GM21723 (cell line): ENCODE results near the gene CENPVL2.
"Not testable (repeated sequence)": the region's sequence is repeated elsewhere in the genome, so short reads cannot be mapped to it uniquely, and the experiment has no call there.

ENCODE experiments used
- ATAC-seq: cut with Tn5 transposase; IDR thresholded peaks from one replicate; pipeline ENCODE4 v1.9.1; 2021; ENCODE audit warnings: mild to moderate bottlenecking, moderate library complexity; ENCODE audit not compliant: unreplicated experiment

The CENPVL2 gene

DNA sequence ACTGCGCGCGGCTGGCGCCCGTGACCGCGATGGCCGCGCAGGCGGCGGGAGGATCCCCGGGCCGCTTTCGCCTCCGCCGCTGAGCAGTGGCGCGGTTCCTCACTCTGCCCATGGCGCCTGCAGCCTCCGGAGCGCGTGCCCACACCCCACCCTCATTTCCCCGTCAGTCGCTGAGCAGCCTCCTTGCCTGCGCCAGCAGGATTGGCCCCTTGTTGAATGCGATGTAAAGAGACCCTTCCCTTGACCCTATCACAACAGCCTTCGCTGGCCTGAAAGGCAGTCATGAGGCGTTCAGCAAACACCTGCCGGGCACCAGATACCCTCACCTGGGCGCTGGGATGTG is at the start of gene CENPVL2:
Gene CENPVL2, minus strand, starts transcription at position 112 of the 343 bp plus-strand sequence. Its CDS starts 0 bp downstream, at position 112.
- ATAC-seq = not testable (repeated sequence)

GRCh38 chrX:51728202-51728601 is 45.6 kb upstream of the CENPVL2 start:
- no peak for ATAC-seq

GRCh38 chrX:51712943-51713647 is 30.5 kb upstream of the CENPVL2 start:
- not testable (repeated sequence) for ATAC-seq

DNA sequence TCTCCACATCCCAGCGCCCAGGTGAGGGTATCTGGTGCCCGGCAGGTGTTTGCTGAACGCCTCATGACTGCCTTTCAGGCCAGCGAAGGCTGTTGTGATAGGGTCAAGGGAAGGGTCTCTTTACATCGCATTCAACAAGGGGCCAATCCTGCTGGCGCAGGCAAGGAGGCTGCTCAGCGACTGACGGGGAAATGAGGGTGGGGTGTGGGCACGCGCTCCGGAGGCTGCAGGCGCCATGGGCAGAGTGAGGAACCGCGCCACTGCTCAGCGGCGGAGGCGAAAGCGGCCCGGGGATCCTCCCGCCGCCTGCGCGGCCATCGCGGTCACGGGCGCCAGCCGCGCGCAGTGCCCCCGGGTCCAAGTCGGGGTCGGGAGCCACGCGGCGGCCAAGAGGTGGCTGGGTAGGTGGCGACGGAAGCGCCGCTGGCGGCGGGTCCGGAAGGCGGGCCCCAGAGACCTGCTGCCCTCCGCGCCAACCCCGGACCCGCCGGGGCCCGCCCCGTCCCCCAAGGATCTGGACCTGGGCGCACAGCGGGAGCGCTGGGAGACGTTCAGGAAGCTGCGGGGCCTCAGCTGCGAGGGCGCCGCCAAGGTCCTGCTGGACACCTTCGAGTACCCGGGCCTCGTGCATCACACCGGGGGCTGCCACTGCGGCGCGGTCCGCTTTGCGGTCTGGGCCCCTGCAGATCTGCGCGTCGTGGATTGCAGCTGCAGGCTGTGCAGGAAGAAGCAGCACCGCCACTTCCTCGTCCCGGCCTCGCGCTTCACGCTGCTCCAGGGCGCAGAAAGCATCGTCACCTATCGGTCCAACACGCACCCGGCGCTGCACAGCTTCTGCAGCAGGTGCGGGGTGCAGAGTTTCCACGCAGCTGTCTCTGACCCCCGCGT is 27.9 kb upstream of the CENPVL2 start, which contains the start of gene CENPVL1:
Gene CENPVL1, plus strand, starts transcription at position 236 of the 888 bp plus-strand sequence. Its CDS starts 0 bp downstream, at position 236.
- ATAC-seq = not testable (repeated sequence)

- no peak for ATAC-seq
Observed at GRCh38 chrX:51697397-51697796, 14.8 kb upstream of the CENPVL2 start.

GRCh38 chrX:51694254-51694653 is 11.6 kb upstream of the CENPVL2 start:
- no peak for ATAC-seq

DNA sequence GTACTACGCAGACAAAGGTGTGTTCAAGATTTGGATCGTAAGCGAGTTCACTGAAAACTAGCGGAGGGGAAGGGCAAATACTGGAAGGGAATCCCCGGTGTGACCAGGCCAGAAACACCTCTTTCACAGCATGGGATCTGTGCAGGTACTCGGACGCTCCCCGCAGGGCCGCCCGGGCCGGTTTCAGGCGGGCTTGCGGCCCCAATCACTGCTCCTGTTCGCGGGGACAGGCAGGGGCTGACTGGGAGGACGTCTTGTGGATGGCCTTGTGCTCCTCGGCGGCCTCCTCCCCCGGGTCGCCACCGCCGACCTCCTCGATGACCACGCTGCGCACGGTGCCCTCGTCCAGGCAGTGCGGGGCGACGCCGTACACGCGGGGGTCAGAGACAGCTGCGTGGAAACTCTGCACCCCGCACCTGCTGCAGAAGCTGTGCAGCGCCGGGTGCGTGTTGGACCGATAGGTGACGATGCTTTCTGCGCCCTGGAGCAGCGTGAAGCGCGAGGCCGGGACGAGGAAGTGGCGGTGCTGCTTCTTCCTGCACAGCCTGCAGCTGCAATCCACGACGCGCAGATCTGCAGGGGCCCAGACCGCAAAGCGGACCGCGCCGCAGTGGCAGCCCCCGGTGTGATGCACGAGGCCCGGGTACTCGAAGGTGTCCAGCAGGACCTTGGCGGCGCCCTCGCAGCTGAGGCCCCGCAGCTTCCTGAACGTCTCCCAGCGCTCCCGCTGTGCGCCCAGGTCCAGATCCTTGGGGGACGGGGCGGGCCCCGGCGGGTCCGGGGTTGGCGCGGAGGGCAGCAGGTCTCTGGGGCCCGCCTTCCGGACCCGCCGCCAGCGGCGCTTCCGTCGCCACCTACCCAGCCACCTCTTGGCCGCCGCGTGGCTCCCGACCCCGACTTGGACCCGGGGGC is 567 bp downstream of the CENPVL2 start:
- not testable (repeated sequence) for ATAC-seq

GRCh38 chrX:51679689-51680433 is 2.8 kb downstream of the CENPVL2 start:
- not testable (repeated sequence) for ATAC-seq

DNA sequence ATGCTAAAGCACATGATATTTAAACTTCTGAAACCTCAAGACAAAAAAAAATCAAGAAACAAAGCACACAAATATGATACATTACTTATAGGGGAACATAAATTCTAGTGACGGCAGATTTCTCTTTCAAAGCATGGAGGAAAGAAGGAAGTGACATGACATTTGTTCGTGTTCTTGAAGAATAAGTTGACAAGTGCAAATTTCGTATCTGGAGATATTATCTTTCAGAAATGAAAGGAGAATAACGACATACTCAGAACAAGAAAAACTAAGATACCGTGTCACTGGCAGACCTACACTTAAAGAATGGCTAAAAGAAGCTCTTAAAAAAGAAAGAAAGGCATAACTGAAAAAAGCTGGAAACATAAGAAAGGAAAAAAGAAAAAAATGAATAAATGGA is 16.6 kb downstream of the CENPVL2 start:
- ATAC-seq = no peak

- no peak for ATAC-seq
Observed at GRCh38 chrX:51643377-51643776, 39.3 kb downstream of the CENPVL2 start.

- no peak for ATAC-seq
Observed at GRCh38 chrX:51641421-51642021, 41.1 kb downstream of the CENPVL2 start.

GRCh38 chrX:51636511-51636910 is 46.1 kb downstream of the CENPVL2 start:
- not testable (repeated sequence) for ATAC-seq
